Hematopoietic multipotent progenitor cell (in vitro differentiated cells): ENCODE data around the gene S100A16. TPM values are rescaled to one million over a fixed set of nuclear protein-coding genes. Genes with fewer than 3 reads are reported as not detected.
A peak's percentile ranks its signal among the peaks of the same experiment; 100 is the strongest.
"Not testable (repeated sequence)": the region's sequence is repeated elsewhere in the genome, so short reads cannot be mapped to it uniquely, and the experiment has no call there.

Source experiments
- DNase-seq, 3 donors: peaks; one replicate each; pipeline ENCODE4 v3.0.0-alpha.2; 2011 to 2015; ENCODE audit warnings: low read depth in 2 of 3, low spot score in 2 of 3
- total RNA-seq: library from RNA; depleted of rRNA; stranded (reverse); fragments of >200 nt; gene quantifications from one replicate; pipeline ENCODE4 v1.2.3, GENCODE V29; 2012

S100A16 gene
- total RNA-seq, 1 donor = 1.1 TPM

DNA sequence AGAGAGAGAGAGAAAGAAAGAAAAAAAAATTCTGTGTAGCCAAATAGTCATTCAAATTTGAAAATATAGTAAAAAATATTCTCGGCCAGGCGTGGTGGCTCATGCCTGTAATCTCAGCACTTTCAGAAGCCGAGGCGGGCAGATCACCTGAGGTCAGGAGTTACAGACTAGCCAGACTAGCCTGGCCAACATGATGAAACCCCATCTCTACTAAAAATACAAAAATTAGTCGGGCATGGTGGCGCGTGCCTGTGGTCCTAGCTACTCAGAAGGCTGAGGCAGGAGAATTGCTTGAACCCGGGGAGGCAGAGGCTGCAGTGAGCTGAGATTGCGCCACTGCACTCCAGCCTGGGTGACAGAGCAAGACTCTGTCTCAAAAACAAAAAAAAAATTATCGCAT, 24.9 kb downstream of the S100A16 start:
- DNase-seq = not testable (repeated sequence)

DNA sequence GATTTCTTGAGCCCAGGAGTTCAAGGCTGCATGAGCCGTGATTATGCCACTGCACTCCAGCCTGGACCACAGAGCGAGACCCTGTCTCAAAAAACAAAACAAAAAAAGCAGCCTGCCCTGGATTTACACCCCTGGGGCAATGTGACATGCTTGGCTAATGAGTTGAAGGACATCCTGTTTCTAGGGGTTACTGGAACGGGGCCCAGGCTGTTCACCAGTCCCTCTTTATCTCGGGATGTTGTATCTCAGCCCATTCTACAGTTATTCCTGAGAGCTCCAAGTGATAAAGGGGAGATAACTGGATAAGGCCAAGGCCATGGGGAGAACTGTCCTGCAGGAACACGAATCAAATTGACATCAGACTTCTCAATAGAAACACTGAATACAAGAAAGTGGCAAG, 25.6 kb downstream of the S100A16 start:
- no peak for DNase-seq

GRCh38 chr1:153586347-153586746, 26.6 kb downstream of the S100A16 start:
- DNase-seq = no peak

GRCh38 chr1:153585006-153585405, 27.9 kb downstream of the S100A16 start:
- DNase-seq = no peak

DNA sequence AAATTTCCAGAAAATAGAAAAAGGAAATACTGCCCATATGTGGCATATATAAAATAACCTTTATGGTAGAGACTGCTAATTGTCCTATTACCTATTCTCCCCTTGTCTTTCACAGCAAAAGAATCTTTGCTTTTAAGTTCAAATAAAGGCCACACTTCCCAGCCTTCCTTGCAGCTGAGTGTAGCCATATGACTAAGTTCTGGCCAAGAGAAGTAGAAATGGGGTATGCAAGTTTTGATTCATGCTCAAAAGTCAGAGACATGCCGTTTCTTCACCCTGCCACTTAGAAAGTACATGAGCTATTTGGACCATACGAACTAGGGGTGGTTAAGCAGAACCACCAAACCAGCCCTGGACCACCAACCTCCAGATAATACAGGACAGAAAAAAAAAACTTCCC, 29.0 kb downstream of the S100A16 start:
- DNase-seq = no peak

- not testable (repeated sequence) for DNase-seq
These were observed 29.4 kb downstream of the S100A16 start for GRCh38 chr1:153583514-153583913.

DNA sequence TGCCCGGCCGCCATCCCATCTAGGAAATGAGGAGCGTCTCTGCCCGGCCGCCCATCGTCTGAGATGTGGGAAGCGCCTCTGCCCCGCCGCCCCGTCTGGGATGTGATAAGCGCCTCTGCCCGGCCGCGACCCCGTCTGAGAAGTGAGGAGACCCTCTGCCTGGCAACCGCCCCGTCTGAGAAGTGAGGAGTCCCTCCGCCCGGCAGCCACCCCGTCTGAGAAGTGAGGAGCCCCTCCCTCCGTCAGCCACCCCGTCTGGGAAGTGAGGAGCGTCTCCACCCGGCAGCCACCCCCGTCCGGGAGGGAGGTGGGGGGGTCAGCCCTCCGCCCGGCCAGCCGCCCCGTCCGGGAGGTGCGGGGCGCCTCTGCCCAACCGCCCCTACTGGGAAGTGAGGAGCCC, 30.1 kb downstream of the S100A16 start:
- not testable (repeated sequence) for DNase-seq

DNA sequence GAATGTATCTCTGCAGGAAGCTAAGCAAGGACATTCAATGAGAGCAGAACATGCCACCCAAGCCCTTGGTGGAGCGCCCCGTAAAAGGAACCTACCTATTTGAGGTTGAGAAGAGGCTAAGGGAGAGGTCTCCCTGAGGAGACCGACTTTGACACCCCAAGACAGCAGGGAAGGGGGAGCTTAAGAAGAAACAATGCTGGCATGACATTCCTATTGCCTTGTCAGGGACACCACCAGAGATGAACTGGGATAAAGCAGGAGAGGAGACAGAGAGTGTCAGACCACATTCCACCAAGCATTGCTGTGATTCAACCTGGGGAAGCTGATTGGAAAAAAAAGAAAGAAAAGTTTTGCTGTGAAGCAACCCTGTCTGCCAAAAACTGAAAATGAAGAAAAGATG, 34.0 kb downstream of the S100A16 start:
- no peak for DNase-seq

- DNase-seq = no peak
These were observed 34.4 kb downstream of the S100A16 start for GRCh38 chr1:153578490-153578889.

GRCh38 chr1:153577624-153578051, 35.3 kb downstream of the S100A16 start:
- DNase-seq = no peak

- no peak for DNase-seq
These were observed 35.8 kb downstream of the S100A16 start for GRCh38 chr1:153577138-153577537.

DNA sequence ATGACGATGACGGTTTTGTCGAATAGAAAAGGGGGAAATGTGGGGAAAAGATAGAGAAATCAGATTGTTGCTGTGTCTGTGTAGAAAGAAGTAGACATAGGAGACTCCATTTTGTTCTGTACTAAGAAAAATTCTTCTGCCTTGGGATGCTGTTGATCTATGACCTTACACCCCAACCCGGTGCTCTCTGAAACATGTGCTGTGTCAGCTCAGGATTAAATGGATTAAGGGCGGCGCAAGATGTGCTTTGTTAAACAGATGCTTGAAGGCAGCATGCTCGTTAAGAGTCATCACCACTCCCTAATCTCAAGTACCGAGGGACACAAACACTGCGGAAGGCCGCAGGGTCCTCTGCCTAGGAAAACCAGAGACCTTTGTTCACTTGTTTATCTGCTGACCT, 37.4 kb downstream of the S100A16 start:
- not testable (repeated sequence) for DNase-seq

DNA sequence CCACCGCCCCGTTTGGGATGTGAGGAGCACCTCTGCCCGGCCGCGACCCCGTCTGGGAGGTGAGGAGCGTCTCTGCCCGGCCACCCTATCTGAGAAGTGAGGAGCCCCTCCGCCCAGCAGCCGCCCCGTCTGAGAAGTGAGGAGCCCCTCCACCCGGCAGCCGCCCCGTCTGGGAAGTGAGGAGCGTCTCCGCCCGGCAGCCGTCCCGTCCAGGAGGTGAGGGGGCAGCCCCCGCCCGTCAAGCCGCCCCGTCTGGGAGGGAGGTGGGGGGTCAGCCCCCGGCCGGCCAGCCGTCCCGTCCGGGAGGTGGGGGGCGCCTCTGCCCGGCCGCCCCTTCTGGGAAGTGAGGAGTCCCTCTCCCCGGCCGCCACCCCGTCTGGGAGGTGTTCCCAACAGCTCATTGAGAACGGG, 37.9 kb downstream of the S100A16 start:
- not testable (repeated sequence) for DNase-seq

GRCh38 chr1:153573351-153573750, 39.6 kb downstream of the S100A16 start:
- DNase-seq = peak in 1 of 3 donors; percentile 49

DNA sequence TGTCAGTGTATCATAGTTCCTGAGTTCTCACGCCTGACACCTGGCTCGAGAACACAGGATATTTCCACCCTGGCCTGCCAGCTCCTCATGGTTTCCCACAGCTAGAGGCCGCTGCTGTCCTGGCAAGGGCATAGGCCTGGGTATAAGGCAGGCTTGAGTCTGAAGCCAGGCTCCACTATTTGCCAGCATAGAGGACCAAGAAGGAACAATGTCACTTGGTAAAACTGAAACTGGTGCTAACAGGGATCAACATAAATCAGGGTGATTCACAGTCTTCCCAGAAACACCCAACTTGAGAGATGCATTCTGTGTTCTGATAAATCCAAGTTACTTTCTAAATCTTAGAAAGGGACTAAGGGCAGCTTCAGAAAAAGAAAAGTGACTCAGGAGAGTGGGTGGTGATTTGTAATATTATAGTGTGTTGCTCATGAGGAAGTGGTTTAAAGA, 40.3 kb downstream of the S100A16 start:
- DNase-seq = peak in 2 of 3 donors; percentile 81 to 87

- DNase-seq = no peak
These were observed 41.2 kb downstream of the S100A16 start for GRCh38 chr1:153571706-153572105.

GRCh38 chr1:153570874-153571273, 42.1 kb downstream of the S100A16 start:
- DNase-seq = no peak

- DNase-seq = no peak
These were observed 43.5 kb downstream of the S100A16 start for GRCh38 chr1:153569465-153569864.

DNA sequence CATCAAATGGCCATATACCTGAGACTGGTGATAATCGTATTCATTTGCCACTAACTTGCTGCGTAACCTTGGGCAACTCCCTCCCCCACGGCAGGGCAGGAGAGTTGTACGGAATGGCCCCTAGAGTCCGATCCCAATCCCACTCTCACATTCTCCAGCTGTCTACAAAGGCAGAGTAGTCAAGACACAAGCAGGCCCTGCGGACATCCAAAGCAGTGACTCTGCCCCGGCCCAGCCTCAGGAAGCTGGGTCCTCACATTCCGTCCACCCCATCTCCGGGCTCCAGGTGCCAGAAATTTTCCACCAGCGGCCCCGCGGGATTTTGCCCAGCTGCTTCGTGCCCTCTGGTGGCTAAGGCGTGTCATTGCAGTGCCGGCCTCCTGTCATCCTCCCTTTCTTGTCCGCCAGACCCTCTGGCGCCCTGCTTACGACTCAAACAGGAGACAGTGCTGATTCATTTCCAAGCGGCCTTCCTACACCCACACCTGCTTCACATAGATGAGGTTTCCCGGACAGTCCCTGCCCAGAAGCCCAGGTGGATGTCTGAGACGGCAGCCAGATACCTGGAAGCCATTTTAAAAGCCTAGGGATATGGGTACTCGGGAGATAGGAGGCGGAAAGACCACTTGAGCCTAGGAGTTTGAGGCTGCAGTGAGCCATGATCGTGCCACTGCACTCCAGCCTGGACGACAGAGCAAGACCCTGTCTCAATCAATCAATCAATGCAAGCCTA, 44.4 kb downstream of the S100A16 start:
- peak; percentile 59 to 85 (median 84) for DNase-seq

- DNase-seq = no peak
These were observed 45.1 kb downstream of the S100A16 start for GRCh38 chr1:153567621-153568366.

- DNase-seq = peak in 2 of 3 donors; percentile 96 to 97
These were observed 46.2 kb downstream of the S100A16 start for GRCh38 chr1:153566414-153567371.
